HL-60 (cell line): ENCODE results near the gene TPD52L1.

Source experiments
- CTCF ChIP-seq: IDR thresholded peaks from one replicate; pipeline ENCODE4 v1.5.1; 2011; ENCODE audit warnings: low read length, control low read depth, inconsistent platforms; ENCODE audit not compliant: insufficient read depth
- GABPA ChIP-seq: IDR thresholded peaks from 2 replicates; pipeline ENCODE4 v1.6.1; 2012; ENCODE audit warnings: low read depth
- POLR2AphosphoS5 ChIP-seq: IDR thresholded peaks from 2 replicates; pipeline ENCODE4 v1.6.1; 2012; ENCODE audit warnings: low read depth
- SPI1 ChIP-seq: IDR thresholded peaks from 2 replicates; pipeline ENCODE4 v1.6.1; 2012; ENCODE audit warnings: low read depth, mild to moderate bottlenecking, borderline replicate concordance
- TF ChIP-seq, protein P1 (sequence below): IDR thresholded peaks from 2 replicates; pipeline ENCODE4 v1.6.1; 2012; ENCODE audit warnings: low read depth; ENCODE audit not compliant: insufficient replicate concordance

- TF ChIP-seq, protein P1, sequence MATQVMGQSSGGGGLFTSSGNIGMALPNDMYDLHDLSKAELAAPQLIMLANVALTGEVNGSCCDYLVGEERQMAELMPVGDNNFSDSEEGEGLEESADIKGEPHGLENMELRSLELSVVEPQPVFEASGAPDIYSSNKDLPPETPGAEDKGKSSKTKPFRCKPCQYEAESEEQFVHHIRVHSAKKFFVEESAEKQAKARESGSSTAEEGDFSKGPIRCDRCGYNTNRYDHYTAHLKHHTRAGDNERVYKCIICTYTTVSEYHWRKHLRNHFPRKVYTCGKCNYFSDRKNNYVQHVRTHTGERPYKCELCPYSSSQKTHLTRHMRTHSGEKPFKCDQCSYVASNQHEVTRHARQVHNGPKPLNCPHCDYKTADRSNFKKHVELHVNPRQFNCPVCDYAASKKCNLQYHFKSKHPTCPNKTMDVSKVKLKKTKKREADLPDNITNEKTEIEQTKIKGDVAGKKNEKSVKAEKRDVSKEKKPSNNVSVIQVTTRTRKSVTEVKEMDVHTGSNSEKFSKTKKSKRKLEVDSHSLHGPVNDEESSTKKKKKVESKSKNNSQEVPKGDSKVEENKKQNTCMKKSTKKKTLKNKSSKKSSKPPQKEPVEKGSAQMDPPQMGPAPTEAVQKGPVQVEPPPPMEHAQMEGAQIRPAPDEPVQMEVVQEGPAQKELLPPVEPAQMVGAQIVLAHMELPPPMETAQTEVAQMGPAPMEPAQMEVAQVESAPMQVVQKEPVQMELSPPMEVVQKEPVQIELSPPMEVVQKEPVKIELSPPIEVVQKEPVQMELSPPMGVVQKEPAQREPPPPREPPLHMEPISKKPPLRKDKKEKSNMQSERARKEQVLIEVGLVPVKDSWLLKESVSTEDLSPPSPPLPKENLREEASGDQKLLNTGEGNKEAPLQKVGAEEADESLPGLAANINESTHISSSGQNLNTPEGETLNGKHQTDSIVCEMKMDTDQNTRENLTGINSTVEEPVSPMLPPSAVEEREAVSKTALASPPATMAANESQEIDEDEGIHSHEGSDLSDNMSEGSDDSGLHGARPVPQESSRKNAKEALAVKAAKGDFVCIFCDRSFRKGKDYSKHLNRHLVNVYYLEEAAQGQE = no peak
- no peak for TF ChIP-seq CTCF
- TF ChIP-seq POLR2AphosphoS5 = no peak
- no peak for TF ChIP-seq SPI1
- TF ChIP-seq GABPA = no peak
Measured at GRCh38 chr6:125149256-125150144, 4.1 kb upstream of the TPD52L1 start.
